GM12891 (cell line): ENCODE measurements around the gene DNMT3L.

Experiments used
- POLR2A ChIP-seq: IDR thresholded peaks from 2 replicates; pipeline ENCODE4 v1.6.1; 2011; ENCODE audit warnings: low read depth, low read length, control low read depth
- TAF1 ChIP-seq: IDR thresholded peaks from 2 replicates; pipeline ENCODE4 v1.6.1; 2011; ENCODE audit warnings: low read depth, low read length, control low read depth

DNA sequence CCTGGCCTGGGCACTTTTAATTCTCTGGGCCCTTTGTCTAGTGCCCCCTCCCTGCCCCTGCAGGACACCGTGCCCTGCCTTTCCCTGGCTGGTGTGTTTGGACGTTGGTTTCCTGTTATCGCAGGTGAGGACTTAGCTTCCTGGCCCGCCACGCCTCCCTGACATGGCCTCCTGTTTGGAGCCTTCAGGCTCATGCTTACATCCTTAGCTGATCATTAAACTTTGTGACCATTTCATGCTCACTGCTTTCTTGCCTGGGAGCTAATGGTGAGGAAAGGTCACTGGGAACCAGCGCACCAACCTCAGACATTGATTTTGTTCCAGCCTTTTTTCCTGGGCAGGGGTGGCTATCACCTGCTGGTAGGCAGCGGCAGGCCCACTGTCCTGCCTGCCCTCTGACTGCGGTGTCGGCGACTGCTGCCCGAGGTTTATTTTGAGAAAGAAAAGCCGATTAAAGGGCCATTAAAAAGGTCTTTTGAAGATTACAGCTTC is 41.8 kb upstream of the DNMT3L start:
- TF ChIP-seq TAF1 (no peak), POLR2A (no peak)
